WERI-Rb-1 (cell line): ENCODE results near the gene RAB3IP.
"Not testable (repeated sequence)": the region's sequence is repeated elsewhere in the genome, so short reads cannot be mapped to it uniquely, and the experiment has no call there.

Source experiments
- DNase-seq: peaks from one replicate; pipeline ENCODE4 v3.0.0-alpha.2; 2020
- H3K27ac ChIP-seq: fragments of 250-450 bp; sonication (Bioruptor Pico); 2 replicates; pipeline ENCODE4 v1.5.1; 2020; ENCODE audit warnings: mild to moderate bottlenecking, moderate library complexity
- H3K27me3 ChIP-seq: fragments of 250-450 bp; sonication (Bioruptor Pico); 2 replicates; pipeline ENCODE4 v1.5.1; 2021; ENCODE audit warnings: mild to moderate bottlenecking, low read depth, moderate library complexity; ENCODE audit not compliant: insufficient read depth, severe bottlenecking
- H3K36me3 ChIP-seq: fragments of 250-450 bp; sonication (Bioruptor Pico); 2 replicates; pipeline ENCODE4 v1.5.1; 2020; ENCODE audit warnings: mild to moderate bottlenecking, moderate library complexity
- H3K4me3 ChIP-seq: 2 replicates; pipeline ENCODE4 v1.5.1; 2011; ENCODE audit warnings: low read depth, mild to moderate bottlenecking, control low read depth, low read length
- H3K9me3 ChIP-seq: fragments of 250-450 bp; sonication (Bioruptor Pico); 2 replicates; pipeline ENCODE4 v1.5.1; 2021; ENCODE audit warnings: mild to moderate bottlenecking, moderate library complexity; ENCODE audit not compliant: severe bottlenecking
- TF ChIP-seq, protein P1 (sequence below): IDR thresholded peaks from 2 replicates; pipeline ENCODE4 v1.5.1; 2011; ENCODE audit warnings: low read depth, mild to moderate bottlenecking, control low read depth, inconsistent platforms, low read length

The RAB3IP gene

DNA sequence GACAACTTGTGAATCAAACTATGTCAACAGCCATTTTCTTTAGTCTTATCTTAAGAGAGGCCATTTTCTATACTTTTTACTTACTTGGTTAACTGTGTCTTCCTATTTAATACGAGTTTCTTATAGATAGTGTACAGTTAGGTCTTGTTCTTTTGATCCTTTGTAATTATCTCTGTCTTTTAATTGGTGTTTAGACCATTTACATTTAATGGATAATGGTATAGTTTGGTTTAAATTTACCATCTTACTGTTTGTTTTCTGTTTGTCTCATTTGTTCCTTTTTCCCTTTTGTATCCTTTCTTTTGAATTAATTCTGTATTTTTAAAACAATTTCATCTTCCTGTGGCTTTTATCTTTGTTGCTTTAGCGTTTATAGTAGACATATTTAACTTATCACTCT is 19.4 kb downstream of the RAB3IP start:
- peaks cover 8% of the 10 kb centered on the region for H3K36me3 ChIP-seq
- no peak overlapping the region for H3K4me3 ChIP-seq
- H3K27ac ChIP-seq, result no peak overlapping the region
- TF ChIP-seq, protein P1, sequence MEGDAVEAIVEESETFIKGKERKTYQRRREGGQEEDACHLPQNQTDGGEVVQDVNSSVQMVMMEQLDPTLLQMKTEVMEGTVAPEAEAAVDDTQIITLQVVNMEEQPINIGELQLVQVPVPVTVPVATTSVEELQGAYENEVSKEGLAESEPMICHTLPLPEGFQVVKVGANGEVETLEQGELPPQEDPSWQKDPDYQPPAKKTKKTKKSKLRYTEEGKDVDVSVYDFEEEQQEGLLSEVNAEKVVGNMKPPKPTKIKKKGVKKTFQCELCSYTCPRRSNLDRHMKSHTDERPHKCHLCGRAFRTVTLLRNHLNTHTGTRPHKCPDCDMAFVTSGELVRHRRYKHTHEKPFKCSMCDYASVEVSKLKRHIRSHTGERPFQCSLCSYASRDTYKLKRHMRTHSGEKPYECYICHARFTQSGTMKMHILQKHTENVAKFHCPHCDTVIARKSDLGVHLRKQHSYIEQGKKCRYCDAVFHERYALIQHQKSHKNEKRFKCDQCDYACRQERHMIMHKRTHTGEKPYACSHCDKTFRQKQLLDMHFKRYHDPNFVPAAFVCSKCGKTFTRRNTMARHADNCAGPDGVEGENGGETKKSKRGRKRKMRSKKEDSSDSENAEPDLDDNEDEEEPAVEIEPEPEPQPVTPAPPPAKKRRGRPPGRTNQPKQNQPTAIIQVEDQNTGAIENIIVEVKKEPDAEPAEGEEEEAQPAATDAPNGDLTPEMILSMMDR, result no peak
- H3K9me3 ChIP-seq, result no peaks in the 10 kb centered on the region
- DNase-seq, result no peak
- no peaks in the 10 kb centered on the region for H3K27me3 ChIP-seq

DNA sequence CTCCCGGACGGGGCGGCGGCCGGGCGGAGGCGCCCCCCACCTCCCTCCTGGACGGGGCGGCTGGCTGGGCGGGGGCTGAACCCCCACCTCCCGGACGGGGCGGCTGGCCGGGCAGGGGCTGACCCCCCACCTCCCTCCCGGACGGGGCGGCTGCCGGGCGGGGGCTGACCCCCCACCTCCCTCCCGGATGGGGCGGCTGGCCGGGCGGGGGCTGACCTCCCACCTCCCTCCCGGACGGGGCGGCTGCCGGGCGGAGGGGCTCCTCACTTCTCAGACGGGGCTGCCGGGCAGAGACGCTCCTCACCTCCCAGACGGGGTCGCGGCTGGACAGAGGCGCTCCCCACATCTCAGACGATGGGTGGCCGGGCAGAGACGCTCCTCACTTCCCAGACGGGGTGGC is 20.9 kb downstream of the RAB3IP start:
- not testable (repeated sequence) for DNase-seq, H3K27me3 ChIP-seq, H3K4me3 ChIP-seq, H3K36me3 ChIP-seq, H3K27ac ChIP-seq, H3K9me3 ChIP-seq

DNA sequence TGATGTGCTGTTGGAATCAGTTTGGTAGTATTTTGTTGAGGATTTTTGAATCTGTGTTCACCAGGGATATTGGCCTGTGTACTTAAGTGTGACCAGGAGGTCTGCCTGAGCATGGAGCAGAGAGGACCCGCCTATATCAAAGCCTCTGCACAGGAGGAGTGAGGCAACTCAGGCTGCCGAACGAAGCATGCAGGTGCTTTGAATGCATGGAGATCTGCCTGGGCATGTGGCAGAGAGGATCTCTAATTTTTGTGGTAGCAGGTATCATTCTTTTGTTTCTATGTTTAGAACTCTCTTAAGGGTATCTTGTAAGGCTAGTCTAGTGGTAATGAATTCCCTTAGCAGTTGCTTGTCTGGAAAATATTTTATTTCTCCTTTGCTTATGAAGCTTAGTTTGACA is 26.9 kb downstream of the RAB3IP start:
- H3K27ac ChIP-seq, result no peak overlapping the region
- H3K36me3 ChIP-seq, result peaks cover 15% of the 10 kb centered on the region
- no peak for DNase-seq
- H3K9me3 ChIP-seq, result no peaks in the 10 kb centered on the region
- H3K27me3 ChIP-seq, result no peaks in the 10 kb centered on the region
- H3K4me3 ChIP-seq, result no peak overlapping the region
- TF ChIP-seq, protein P1, result no peak

DNA sequence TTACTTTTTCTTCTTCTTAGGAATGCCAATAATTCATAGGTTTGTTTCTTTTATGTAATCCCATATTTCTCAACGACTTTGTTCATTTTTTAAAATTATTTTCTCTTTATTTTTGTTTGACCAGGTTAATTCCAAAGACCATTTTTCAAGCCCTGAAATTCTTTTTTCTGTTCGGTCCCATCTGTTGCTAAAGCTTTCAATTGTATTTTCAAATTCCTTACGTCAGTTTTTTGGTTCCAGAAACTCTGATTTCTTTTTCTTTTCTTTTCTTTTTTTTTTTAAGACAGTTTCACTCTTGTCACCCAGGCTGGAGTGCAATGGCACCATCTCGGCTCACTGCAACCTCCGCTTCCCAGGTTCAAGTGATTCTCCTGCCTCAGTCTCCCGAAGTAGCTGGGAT is 27.6 kb downstream of the RAB3IP start:
- Histone ChIP-seq H3K27ac (no peak overlapping the region), H3K9me3 (no peaks in the 10 kb centered on the region), H3K27me3 (no peaks in the 10 kb centered on the region), H3K4me3 (no peak overlapping the region), H3K36me3 (peaks cover 15% of the 10 kb centered on the region)
- no peak for DNase-seq
- TF ChIP-seq, protein P1, result no peak

DNA sequence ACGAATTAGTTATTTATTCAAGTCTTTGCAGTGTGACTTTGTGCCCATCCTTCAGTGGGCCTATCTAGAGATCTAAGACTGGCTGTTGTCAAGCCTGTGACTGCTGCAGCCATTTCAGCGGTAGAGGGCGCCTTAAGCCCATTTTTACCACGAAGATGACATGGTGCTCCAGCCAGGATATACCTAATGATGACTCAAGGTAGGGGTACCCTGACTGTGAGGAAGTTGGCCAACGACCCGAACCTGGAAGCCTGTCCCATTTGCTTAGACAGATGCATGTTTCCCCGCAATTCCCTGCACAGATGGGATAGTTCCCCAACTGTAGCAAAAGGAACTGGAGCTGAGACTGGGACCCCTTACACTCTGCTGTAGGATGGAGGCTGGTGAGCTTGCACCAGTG is 41.3 kb downstream of the RAB3IP start:
- no peaks in the 10 kb centered on the region for H3K36me3 ChIP-seq
- TF ChIP-seq, protein P1, result peak; percentile 75
- H3K9me3 ChIP-seq, result no peaks in the 10 kb centered on the region
- no peak overlapping the region for H3K4me3 ChIP-seq
- no peaks in the 10 kb centered on the region for H3K27me3 ChIP-seq
- no peak overlapping the region for H3K27ac ChIP-seq
- peak; percentile 72 for DNase-seq

DNA sequence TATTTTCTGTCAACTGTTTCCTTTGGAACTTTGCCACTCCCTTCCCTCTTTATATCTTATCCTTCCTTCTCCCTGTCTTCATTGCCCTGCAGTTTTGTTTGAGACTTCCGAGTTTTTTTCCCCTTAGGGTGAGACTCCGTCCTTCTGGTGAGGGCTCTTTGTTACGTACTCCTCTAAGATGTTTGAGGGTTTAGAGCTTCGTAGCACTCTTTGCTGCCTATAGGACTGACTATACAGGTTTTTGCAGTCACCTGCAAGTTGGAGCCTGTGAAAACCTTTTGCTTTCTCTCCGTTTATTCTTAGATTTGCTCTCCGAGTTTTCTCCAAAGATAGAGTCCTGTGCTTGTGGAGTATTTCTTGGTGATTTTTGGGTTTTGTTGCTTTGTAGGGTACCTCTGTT is 44.7 kb downstream of the RAB3IP start:
- Histone ChIP-seq H3K27me3 (no peaks in the 10 kb centered on the region), H3K9me3 (no peaks in the 10 kb centered on the region), H3K36me3 (no peaks in the 10 kb centered on the region; the same call in 1 of the 2 replicates), H3K27ac (no peak overlapping the region), H3K4me3 (no peak overlapping the region)
- TF ChIP-seq, protein P1, result no peak
- no peak for DNase-seq
